Measurements from ENCODE around the gene SLITRK3. TPM values are rescaled to one million over a fixed set of nuclear protein-coding genes. Genes with fewer than 3 reads are reported as not detected.

Gene SLITRK3, protein sequence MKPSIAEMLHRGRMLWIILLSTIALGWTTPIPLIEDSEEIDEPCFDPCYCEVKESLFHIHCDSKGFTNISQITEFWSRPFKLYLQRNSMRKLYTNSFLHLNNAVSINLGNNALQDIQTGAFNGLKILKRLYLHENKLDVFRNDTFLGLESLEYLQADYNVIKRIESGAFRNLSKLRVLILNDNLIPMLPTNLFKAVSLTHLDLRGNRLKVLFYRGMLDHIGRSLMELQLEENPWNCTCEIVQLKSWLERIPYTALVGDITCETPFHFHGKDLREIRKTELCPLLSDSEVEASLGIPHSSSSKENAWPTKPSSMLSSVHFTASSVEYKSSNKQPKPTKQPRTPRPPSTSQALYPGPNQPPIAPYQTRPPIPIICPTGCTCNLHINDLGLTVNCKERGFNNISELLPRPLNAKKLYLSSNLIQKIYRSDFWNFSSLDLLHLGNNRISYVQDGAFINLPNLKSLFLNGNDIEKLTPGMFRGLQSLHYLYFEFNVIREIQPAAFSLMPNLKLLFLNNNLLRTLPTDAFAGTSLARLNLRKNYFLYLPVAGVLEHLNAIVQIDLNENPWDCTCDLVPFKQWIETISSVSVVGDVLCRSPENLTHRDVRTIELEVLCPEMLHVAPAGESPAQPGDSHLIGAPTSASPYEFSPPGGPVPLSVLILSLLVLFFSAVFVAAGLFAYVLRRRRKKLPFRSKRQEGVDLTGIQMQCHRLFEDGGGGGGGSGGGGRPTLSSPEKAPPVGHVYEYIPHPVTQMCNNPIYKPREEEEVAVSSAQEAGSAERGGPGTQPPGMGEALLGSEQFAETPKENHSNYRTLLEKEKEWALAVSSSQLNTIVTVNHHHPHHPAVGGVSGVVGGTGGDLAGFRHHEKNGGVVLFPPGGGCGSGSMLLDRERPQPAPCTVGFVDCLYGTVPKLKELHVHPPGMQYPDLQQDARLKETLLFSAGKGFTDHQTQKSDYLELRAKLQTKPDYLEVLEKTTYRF
- total RNA-seq, result not detected in 2 replicates

DNA sequence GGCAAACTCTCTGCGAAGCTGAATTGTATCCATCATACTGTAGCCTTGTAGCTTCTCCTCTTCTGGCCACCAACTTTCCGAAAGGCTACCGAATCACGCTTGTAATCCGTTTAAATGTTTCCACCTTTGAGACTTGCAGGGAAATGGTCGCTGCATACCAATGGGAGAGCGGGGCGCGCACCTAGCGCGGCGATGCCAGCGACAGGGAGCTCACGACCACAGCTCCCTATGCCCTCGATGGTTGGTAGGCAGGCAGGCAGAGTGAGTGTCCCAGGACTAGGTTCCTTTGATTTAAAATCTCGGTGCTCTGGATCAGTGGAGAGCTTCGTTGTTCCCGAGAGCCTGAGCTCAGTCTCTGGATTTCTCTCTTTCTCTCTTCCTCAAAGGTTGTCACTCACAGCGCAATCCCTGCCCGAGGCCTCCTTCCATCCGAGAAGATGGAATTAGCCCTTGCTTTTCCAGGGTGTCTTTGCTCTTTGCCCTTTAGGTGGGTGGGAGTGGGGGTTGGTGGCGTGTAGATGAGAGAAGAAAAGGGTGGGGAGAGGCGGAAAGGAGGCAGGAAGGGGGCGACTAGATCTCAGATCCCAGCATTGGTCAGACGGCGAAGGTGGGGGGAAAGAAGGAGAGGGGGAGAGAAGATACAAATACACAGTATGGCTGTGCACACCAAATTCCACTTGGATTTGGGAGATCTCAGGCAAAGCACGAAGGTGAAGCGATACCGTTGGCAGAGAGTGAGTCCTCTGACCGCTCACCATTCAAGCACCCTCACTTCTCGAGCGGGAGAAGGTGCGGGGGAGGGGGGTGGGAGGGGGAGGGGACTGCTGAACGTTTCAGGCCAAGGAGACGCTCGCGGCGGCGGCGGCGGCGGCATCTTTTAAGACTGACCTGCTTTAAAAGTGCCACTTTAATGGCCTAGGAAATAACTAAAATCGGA is at the start of gene SLITRK3:
Gene SLITRK3, minus strand, starts transcription at position 745 of the 937 bp plus-strand sequence. CDS start 5,554 bp downstream, outside the sequence.

Other genes starting within 250 kb of the SLITRK3 start
- gene SI, start 117.9 kb downstream of the SLITRK3 start, total RNA-seq, result not detected in 2 replicates

All from myometrial cell (primary cell).